22Rv1 (cell line): ENCODE results near the gene GSDMA.

Experiments used
- CTCF ChIP-seq: fragments of 450-650 bp; IDR thresholded peaks from 2 replicates; pipeline ENCODE4 v1.5.1; 2017; ENCODE audit warnings: mild to moderate bottlenecking
- ZFX ChIP-seq: fragments of 450-650 bp; IDR thresholded peaks from 2 replicates; pipeline ENCODE4 v1.6.1; 2017; ENCODE audit warnings: antibody characterized with exemption, borderline replicate concordance

- TF ChIP-seq CTCF (no peak), ZFX (no peak)
These were observed 13.0 kb downstream of the GSDMA start for GRCh38 chr17:39975801-39976200.
